ENCODE measurements around the gene NSDHL. TPM values are rescaled to one million over a fixed set of nuclear protein-coding genes. Genes with fewer than 3 reads are reported as not detected.

NSDHL gene
- polyA plus RNA-seq, 1 donor = 19.7 TPM

GRCh38 chrX:152842772-152843338 is 12.0 kb downstream of the NSDHL start:
- no peaks in the 10 kb centered on the region for H3K9me3 ChIP-seq (ENCODE audit: control insufficient read depth, low read depth, low read length)
- H3K27ac ChIP-seq (ENCODE audit: low read length) = no peak overlapping the region
- no peak for DNase-seq
- no peak overlapping the region for H3K4me3 ChIP-seq (ENCODE audit: low read length)
- H3K27me3 ChIP-seq (ENCODE audit: control insufficient read depth, insufficient read depth, low read length) = no peaks in the 10 kb centered on the region
- H3K4me1 ChIP-seq (ENCODE audit: control insufficient read depth, insufficient read depth, low read length) = no peaks in the 10 kb centered on the region
- H3K36me3 ChIP-seq (ENCODE audit: control insufficient read depth, insufficient read depth, low read length) = peaks cover 6% of the 10 kb centered on the region
- WGBS (ENCODE audit: insufficient coverage, low lambda C conversion rate) = no CpG with 5 or more reads among the region's 10 CpGs

GRCh38 chrX:152843852-152844251 is 13.0 kb downstream of the NSDHL start:
- Histone ChIP-seq H3K4me3 (ENCODE audit: low read length) (no peak overlapping the region), H3K36me3 (ENCODE audit: control insufficient read depth, insufficient read depth, low read length) (peaks cover 6% of the 10 kb centered on the region), H3K9me3 (ENCODE audit: control insufficient read depth, low read depth, low read length) (no peaks in the 10 kb centered on the region), H3K4me1 (ENCODE audit: control insufficient read depth, insufficient read depth, low read length) (no peaks in the 10 kb centered on the region), H3K27me3 (ENCODE audit: control insufficient read depth, insufficient read depth, low read length) (no peaks in the 10 kb centered on the region), H3K27ac (ENCODE audit: low read length) (no peak overlapping the region)
- WGBS (ENCODE audit: insufficient coverage, low lambda C conversion rate) = no CpG with 5 or more reads among the region's 5 CpGs
- peak in 1 of 2 donors; percentile 44 for DNase-seq

GRCh38 chrX:152844256-152844655 is 13.4 kb downstream of the NSDHL start:
- Histone ChIP-seq H3K27ac (ENCODE audit: low read length) (no peak overlapping the region), H3K36me3 (ENCODE audit: control insufficient read depth, insufficient read depth, low read length) (peaks cover 6% of the 10 kb centered on the region), H3K4me1 (ENCODE audit: control insufficient read depth, insufficient read depth, low read length) (no peaks in the 10 kb centered on the region), H3K9me3 (ENCODE audit: control insufficient read depth, low read depth, low read length) (no peaks in the 10 kb centered on the region), H3K27me3 (ENCODE audit: control insufficient read depth, insufficient read depth, low read length) (no peaks in the 10 kb centered on the region), H3K4me3 (ENCODE audit: low read length) (no peak overlapping the region)
- WGBS (ENCODE audit: insufficient coverage, low lambda C conversion rate) = no CpG with 5 or more reads among the region's 6 CpGs
- DNase-seq = no peak

GRCh38 chrX:152845618-152846240 is 14.9 kb downstream of the NSDHL start:
- no CpG with 5 or more reads among the region's 17 CpGs for WGBS (ENCODE audit: insufficient coverage, low lambda C conversion rate)
- no peaks in the 10 kb centered on the region for H3K9me3 ChIP-seq (ENCODE audit: control insufficient read depth, low read depth, low read length)
- no peak overlapping the region for H3K4me3 ChIP-seq (ENCODE audit: low read length)

GRCh38 chrX:152847281-152847680 is 16.4 kb downstream of the NSDHL start:
- no CpG with 5 or more reads among the region's 6 CpGs for WGBS (ENCODE audit: insufficient coverage, low lambda C conversion rate)
- no peak overlapping the region for H3K27ac ChIP-seq (ENCODE audit: low read length)
- no peak overlapping the region for H3K4me3 ChIP-seq (ENCODE audit: low read length)
- no peaks in the 10 kb centered on the region for H3K9me3 ChIP-seq (ENCODE audit: control insufficient read depth, low read depth, low read length)
- H3K4me1 ChIP-seq (ENCODE audit: control insufficient read depth, insufficient read depth, low read length) = no peaks in the 10 kb centered on the region
- H3K36me3 ChIP-seq (ENCODE audit: control insufficient read depth, insufficient read depth, low read length) = peaks cover 15% of the 10 kb centered on the region
- no peaks in the 10 kb centered on the region for H3K27me3 ChIP-seq (ENCODE audit: control insufficient read depth, insufficient read depth, low read length)
- no peak for DNase-seq

More at GRCh38 chrX:152845618-152846240, 14.9 kb downstream of the NSDHL start:
- H3K4me1 ChIP-seq (ENCODE audit: control insufficient read depth, insufficient read depth, low read length) = no peaks in the 10 kb centered on the region
- H3K36me3 ChIP-seq (ENCODE audit: control insufficient read depth, insufficient read depth, low read length) = peaks cover 11% of the 10 kb centered on the region
- DNase-seq = no peak
- no peak overlapping the region for H3K27ac ChIP-seq (ENCODE audit: low read length)
- no peaks in the 10 kb centered on the region for H3K27me3 ChIP-seq (ENCODE audit: control insufficient read depth, insufficient read depth, low read length)

GRCh38 chrX:152850465-152850864 is 19.6 kb downstream of the NSDHL start:
- H3K9me3 ChIP-seq (ENCODE audit: control insufficient read depth, low read depth, low read length) = no peaks in the 10 kb centered on the region
- 100% methylated on average over 1 of the region's 2 CpGs for WGBS (ENCODE audit: insufficient coverage, low lambda C conversion rate)

GRCh38 chrX:152853986-152854385 is 23.1 kb downstream of the NSDHL start:
- no peak overlapping the region for H3K4me3 ChIP-seq (ENCODE audit: low read length)
- no peaks in the 10 kb centered on the region for H3K9me3 ChIP-seq (ENCODE audit: control insufficient read depth, low read depth, low read length)
- H3K27me3 ChIP-seq (ENCODE audit: control insufficient read depth, insufficient read depth, low read length) = no peaks in the 10 kb centered on the region
- H3K4me1 ChIP-seq (ENCODE audit: control insufficient read depth, insufficient read depth, low read length) = no peaks in the 10 kb centered on the region
- no peak overlapping the region for H3K27ac ChIP-seq (ENCODE audit: low read length)
- H3K36me3 ChIP-seq (ENCODE audit: control insufficient read depth, insufficient read depth, low read length) = peaks cover 17% of the 10 kb centered on the region
- 80% methylated on average over 1 of the region's 7 CpGs for WGBS (ENCODE audit: insufficient coverage, low lambda C conversion rate)
- DNase-seq = no peak

More at GRCh38 chrX:152850465-152850864, 19.6 kb downstream of the NSDHL start:
- Histone ChIP-seq H3K4me1 (ENCODE audit: control insufficient read depth, insufficient read depth, low read length) (no peaks in the 10 kb centered on the region), H3K27ac (ENCODE audit: low read length) (no peak overlapping the region), H3K4me3 (ENCODE audit: low read length) (no peak overlapping the region), H3K27me3 (ENCODE audit: control insufficient read depth, insufficient read depth, low read length) (no peaks in the 10 kb centered on the region), H3K36me3 (ENCODE audit: control insufficient read depth, insufficient read depth, low read length) (peaks cover 15% of the 10 kb centered on the region)
- DNase-seq = no peak

- no peaks in the 10 kb centered on the region for H3K9me3 ChIP-seq (ENCODE audit: control insufficient read depth, low read depth, low read length)
- no peak overlapping the region for H3K27ac ChIP-seq (ENCODE audit: low read length)
- H3K27me3 ChIP-seq (ENCODE audit: control insufficient read depth, insufficient read depth, low read length) = no peaks in the 10 kb centered on the region
- WGBS (ENCODE audit: insufficient coverage, low lambda C conversion rate) = no CpG with 5 or more reads among the region's 3 CpGs
- DNase-seq = no peak
- H3K36me3 ChIP-seq (ENCODE audit: control insufficient read depth, insufficient read depth, low read length) = peaks cover 38% of the 10 kb centered on the region
- H3K4me1 ChIP-seq (ENCODE audit: control insufficient read depth, insufficient read depth, low read length) = no peaks in the 10 kb centered on the region
- H3K4me3 ChIP-seq (ENCODE audit: low read length) = no peak overlapping the region
Observed at GRCh38 chrX:152861116-152861515, 30.3 kb downstream of the NSDHL start.

- no CpG with 5 or more reads among the region's 6 CpGs for WGBS (ENCODE audit: insufficient coverage, low lambda C conversion rate)
- H3K27ac ChIP-seq (ENCODE audit: low read length) = no peak overlapping the region
- H3K9me3 ChIP-seq (ENCODE audit: control insufficient read depth, low read depth, low read length) = no peaks in the 10 kb centered on the region
- peaks cover 44% of the 10 kb centered on the region for H3K36me3 ChIP-seq (ENCODE audit: control insufficient read depth, insufficient read depth, low read length)
- no peaks in the 10 kb centered on the region for H3K27me3 ChIP-seq (ENCODE audit: control insufficient read depth, insufficient read depth, low read length)
- DNase-seq = no peak
- H3K4me3 ChIP-seq (ENCODE audit: low read length) = no peak overlapping the region
- no peaks in the 10 kb centered on the region for H3K4me1 ChIP-seq (ENCODE audit: control insufficient read depth, insufficient read depth, low read length)
Observed at GRCh38 chrX:152861826-152862225, 31.0 kb downstream of the NSDHL start.

- no peak overlapping the region for H3K27ac ChIP-seq (ENCODE audit: low read length)
- peaks cover 48% of the 10 kb centered on the region for H3K36me3 ChIP-seq (ENCODE audit: control insufficient read depth, insufficient read depth, low read length)
- WGBS (ENCODE audit: insufficient coverage, low lambda C conversion rate) = no CpG with 5 or more reads among the region's 17 CpGs
- no peak overlapping the region for H3K4me3 ChIP-seq (ENCODE audit: low read length)
- no peak for DNase-seq
- H3K9me3 ChIP-seq (ENCODE audit: control insufficient read depth, low read depth, low read length) = no peaks in the 10 kb centered on the region
- H3K4me1 ChIP-seq (ENCODE audit: control insufficient read depth, insufficient read depth, low read length) = no peaks in the 10 kb centered on the region
- no peaks in the 10 kb centered on the region for H3K27me3 ChIP-seq (ENCODE audit: control insufficient read depth, insufficient read depth, low read length)
Observed at GRCh38 chrX:152865232-152865920, 34.5 kb downstream of the NSDHL start.

Measured in large intestine (tissue), 3 donors.